GM04504 (cell line): ENCODE results near the gene OR2L3.
"Not testable (repeated sequence)": the region's sequence is repeated elsewhere in the genome, so short reads cannot be mapped to it uniquely, and the experiment has no call there.

Source experiments
- DNase-seq: peaks from one replicate; pipeline ENCODE4 v3.0.0-alpha.2; 2012; ENCODE audit warnings: low read depth

OR2L3 gene, protein sequence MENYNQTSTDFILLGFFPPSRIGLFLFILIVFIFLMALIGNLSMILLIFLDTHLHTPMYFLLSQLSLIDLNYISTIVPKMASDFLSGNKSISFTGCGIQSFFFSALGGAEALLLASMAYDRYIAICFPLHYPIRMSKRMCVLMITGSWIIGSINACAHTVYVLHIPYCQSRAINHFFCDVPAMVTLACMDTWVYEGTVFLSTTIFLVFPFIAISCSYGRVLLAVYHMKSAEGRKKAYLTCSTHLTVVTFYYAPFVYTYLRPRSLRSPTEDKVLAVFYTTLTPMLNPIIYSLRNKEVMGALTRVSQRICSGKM

DNA sequence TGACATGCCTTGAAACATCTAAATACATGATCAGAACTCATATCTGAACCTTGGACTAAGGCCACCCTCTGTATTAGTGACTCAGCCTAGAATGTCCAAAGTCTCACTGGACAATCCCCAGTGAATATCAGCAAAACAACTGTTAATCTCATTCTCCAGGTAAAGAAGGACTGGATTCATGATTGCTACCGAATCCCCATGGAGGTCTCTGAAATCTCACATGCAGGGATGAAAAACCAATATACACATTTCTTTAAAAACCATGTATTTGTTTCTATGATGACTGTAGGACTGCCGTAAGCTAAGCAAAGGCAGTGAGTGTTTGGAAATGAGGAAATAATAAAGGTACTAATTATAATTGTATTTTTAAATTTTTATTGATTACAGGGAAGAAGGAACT, at the start of gene OR2L3:
Gene OR2L3, plus strand, starts transcription at position 301 of the 400 bp plus-strand sequence. CDS start 13,846 bp downstream, outside the sequence.
- DNase-seq, result no peak

DNA sequence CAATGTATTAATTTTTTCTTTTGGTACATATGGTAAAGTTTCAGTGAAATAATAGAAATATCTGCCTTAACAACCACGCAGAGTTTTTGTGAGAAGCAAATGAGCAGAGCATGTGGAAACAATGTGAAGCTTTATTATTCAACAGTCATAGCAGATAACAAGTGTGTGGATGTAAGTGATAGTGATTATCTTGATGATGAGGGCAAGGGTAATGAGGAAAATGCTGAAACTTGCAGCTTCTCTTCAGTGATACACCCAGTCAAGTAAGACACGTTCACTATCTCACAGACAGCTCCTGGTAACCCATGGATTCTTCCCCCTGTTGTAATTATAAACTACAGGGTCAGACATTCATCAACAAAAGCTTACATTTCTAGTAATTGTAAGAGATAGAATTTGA, 47.8 kb upstream of the OR2L3 start:
- DNase-seq, result no peak

DNA sequence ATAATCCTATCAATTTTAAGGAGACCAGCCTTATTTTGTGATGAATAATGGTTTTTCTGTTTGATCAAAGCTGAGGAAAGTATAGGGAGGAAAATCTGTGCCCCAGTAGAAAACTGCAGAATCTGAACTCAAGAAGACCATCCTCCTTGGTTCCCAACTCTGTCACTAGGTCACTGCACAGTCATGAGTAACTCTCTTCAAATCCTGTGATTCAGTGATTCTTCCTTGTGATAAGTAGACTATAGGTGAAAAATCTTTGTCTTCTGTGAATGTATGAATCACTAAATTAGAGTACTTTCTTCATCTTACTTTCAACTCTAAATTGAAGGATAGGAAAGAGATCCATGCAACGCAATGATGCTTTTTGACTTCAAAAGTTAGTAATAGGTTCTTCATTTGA, 46.5 kb upstream of the OR2L3 start:
- no peak for DNase-seq

DNA sequence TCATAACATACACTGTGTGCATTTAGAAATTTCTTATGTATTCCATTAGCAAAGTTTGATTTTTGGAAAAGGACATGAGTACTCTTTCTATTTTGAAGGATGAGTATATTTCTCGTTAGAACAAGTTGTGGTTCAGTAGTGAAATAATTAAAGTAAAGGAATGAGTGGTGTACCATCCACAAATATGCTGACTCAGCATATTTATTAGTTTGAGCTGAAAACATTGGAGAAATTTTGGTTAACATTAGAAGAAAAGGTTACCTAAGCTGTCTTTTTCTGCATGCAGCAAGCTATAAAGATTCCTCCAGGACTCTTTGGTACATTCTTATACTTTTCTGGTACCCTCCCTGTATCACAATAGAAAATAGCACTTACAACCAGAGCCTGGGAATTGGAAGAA, 38.9 kb upstream of the OR2L3 start:
- no peak for DNase-seq

DNA sequence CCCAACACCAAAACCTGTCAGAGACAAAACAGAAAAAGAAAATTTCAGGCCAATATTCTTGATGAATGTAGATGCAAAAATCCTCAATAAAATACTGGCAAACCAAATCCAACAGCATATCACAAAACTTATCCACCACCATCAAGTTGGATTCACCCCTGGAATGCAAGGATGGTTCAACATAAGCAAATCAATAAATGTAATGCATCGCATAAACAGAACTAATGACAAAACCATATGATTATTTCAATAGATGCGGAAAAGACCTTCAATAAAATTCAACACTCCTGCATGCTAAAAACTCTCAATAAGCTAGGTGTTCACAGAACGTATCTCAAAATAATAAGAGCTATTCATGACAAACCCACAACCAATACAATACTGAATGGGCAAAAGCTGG, 37.0 kb upstream of the OR2L3 start:
- no peak for DNase-seq

DNA sequence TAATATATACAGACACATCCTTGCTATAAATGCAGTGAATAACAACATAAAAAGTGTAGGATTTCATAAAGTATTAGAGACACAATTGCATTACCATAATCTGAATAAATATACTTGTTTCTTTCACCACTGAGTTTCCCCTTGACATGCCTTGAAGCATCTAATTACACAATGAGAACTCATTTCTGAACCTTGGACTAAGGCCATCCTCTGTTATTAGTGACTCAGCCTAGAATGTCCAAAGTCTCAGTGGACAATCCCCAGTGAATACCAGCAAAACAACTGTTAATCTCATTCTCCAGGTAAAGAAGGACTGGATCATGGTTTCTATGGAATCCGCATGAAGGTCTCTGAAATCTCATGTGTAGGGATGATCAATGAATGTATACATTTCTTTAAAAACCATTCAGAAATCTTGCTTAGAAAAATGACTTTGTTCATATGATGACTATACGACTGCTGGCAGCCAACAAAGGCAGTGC, 33.4 kb upstream of the OR2L3 start, which contains the start of gene OR2L5:
Gene OR2L5, plus strand, starts transcription at position 432 of the 482 bp plus-strand sequence. CDS start 8,288 bp downstream, outside the sequence.
- no peak for DNase-seq

DNA sequence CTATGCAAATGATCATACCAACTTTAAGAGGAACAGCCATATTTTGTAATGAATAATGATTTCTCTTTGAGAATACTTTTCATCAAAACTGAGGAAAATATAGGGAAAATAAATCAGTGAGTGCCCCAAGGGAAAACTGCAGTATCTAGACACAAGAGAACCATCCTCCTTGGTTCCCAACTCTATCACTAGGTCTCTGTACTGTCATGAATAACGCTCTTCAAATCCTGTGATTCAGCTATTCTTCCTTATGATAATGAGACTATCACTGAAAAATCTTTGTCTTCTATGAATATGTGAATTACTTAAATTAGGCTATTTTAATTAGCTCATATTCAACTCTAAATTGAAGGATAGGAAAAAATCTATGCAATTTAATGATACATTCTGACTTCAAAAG, 30.8 kb upstream of the OR2L3 start:
- no peak for DNase-seq

DNA sequence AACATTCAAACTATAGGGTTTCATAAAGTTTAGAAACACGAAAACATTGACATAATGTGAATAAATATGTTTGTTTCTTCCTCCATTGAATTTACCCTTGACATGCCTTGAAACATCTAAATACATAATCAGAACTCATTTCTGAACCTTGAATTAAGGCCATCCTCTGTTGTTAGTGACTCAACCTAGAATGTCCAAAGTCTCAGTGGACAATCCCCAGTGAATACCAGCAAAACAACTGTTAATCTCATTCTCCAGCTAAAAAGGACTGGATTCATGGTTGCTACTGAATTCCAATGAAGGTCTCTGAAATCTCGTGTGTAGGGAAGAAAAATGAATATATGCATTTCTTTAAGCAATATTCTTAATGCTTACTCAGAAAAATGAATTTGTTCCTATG, 16.9 kb upstream of the OR2L3 start, which contains the start of gene OR2L2:
Gene OR2L2, plus strand, starts transcription at position 301 of the 400 bp plus-strand sequence. CDS start 8,198 bp downstream, outside the sequence.
- no peak for DNase-seq

DNA sequence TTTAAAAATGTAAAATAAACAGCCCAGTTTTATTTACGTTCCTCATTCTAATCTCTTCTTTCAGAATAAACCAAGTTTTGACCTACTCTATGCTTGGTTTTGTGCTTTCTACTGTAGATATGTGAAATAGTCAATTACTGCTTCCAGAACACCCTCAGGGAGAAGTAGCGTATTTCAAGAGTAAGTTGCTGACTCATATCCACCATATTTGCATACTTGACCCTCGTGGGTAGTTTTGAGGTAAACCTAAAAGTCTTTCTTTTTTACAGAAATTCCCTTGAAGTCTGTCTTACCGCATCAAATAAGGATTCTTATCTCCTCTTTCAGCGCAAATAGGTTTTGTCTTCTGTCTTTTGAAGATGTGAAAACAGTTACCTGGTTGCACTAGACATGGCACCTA, 1.4 kb upstream of the OR2L3 start:
- no peak for DNase-seq

DNA sequence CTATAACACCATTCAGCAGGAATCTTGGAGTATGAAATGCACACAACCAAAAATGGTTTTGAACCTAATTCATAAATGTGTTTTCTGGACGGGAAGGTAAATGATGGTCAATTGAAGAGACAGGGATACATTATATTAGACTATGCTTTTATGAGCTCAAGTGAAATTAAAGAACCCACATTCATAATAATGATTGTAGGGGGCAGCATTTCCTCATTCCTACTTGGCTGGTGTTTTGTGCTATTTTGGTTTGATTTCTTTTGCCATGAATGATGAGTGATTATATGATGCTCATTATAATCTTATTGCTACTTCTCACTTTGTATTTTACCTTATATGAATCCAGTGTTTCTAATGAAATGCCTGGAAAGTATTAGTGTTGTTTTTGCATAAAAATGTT, 372 bp downstream of the OR2L3 start:
- DNase-seq, result no peak

DNA sequence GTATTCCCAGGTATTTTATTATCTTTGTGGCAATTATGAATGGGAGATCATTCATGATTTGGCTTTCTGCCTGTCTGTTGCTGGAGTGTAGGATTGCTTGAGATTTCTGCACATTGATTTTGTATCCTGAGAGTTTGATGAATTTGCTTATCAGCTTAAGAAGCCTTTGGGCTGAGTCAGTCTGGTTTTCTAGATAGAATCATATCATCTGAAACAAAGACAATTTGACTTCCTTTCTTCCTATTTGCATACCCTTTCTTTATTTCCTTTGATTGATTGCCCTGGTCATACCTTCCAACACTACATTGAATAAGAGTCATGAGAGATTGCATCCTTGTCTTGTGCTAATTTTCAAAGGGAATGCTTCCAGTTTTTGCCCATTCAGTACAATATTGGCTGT, 8.0 kb downstream of the OR2L3 start:
- no peak for DNase-seq

DNA sequence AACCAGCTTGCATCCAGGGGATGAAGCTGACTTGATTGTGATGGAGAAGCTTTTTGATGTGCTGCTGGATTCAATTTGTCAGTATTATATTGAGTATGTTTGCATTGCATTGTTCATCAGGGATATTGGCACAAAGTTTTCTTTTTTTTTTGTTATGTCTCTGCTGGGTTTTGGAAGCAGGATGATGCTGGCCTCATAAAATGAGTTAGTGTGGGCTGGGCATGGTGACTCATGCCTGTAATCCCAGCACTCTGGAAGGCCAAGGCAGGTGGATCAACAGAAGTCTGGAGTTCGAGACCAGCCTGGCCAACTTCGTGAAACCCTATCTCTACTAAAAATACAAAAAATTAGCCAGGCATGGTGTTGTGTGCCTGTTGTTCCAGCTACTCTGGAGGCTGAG, 8.6 kb downstream of the OR2L3 start:
- DNase-seq, result no peak

DNA sequence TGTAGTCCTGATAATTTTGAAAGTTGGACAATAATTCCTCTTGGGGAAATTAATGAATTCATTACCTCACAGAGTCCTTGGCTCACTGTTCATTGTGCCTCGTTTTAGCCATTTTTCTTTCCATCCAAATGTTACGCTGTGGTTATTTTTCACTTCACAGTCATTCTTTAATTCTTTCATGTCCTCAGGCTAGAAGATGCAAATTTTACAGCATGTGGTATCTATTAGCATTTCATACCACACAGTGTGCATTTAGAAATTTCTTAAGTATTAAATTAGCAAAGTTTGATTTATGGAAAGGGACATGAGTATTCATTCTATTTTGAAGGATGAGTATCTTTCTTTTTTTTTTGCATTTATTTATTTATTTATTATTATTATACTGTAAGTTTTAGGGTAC, 18.4 kb downstream of the OR2L3 start:
- no peak for DNase-seq

DNA sequence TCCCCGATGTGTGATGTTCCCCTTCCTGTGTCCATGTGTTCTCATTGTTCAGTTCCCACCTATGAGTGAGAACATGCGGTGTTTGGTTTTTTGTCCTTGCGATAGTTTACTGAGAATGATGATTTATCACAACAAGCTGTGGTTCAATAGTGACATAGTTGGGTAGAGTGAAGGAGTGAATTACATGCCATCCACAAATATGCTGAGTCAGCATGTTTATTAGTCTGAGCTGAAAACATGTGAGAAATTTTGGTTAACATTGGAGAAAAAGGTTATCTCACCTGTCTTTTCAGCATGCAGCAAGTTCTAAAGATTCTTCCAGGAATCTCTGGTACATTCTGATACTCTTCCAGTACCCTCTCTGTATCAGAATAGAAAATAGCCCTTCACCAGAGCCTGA, 19.0 kb downstream of the OR2L3 start:
- no peak for DNase-seq

DNA sequence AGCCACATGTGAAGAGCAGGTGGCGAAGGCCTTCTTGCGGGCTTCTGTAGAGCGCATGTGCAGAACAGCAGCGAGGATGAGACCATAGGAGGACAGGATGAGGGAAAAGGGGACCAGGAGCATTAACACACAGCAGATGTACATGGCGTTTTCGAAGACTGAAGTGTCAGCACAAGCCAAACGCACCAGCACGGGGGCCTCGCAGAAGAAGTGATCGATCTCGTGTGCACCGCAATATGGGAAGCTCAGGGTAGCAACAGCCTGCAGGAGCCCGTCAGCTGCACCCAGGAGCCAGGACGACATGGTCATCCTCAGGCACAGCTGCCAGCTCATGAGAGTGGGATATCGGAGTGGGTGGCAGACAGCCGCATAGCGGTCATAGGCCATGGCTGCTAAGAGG, 37.2 kb downstream of the OR2L3 start:
- not testable (repeated sequence) for DNase-seq

DNA sequence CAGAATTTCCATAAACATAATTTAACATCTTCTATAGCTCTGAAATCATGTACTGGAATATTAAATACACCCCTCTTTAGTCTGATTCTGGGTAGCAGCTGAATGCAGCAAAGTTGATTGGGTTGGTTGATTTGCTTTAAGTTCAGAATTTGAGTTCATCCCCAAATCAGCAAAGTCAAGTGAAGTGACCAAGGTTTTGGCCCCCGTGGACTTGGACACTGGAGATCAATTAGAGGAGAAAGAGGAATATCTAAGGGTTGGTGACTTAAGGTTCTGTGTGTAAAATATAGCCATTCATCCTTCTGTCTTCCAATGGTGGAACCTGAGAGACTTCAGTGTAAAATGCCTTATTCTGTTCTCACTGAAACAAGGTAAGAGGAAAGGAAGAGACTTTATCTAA, 48.2 kb downstream of the OR2L3 start, which contains the start of gene OR2L13:
Gene OR2L13, plus strand, starts transcription at position 301 of the 400 bp plus-strand sequence. CDS start 4,192 bp downstream, outside the sequence.
- DNase-seq, result no peak

DNA sequence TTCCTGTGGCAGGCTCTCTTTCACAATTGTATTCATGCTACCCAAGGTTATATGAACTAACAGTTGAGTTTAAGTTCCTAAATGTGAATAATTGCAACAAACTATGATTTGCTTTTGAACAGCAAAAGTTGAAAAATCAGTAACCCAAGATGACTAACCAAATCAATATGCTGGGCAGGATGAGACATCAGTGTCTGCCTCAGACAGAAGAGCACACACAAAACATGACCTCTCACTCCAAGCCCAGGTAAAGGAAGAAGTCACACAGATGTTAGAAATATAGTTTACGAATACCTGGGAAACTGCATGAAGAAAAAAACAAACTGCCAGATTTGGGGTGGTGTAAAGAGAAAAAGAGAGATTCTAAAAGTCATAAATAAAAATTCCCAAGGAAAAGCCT, 51.9 kb downstream of the OR2L3 start:
- no peak for DNase-seq

DNA sequence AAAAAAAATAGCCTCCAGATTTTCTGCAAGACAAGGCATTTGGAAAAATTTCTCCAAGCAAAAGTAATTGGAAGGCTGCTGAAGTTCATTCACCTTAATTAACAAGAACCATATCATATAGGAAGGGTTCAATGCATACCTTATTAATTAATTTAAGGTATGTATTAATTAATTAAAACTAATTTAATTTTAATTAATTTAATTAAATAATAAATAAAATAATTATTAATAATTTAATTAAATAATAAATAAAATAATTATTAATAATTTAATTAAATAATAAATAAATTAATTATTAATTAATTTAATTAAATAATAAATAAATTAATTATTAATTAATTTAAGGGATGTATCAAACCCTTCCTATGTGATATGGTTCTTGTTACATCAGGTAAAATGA, 56.2 kb downstream of the OR2L3 start:
- no peak for DNase-seq

DNA sequence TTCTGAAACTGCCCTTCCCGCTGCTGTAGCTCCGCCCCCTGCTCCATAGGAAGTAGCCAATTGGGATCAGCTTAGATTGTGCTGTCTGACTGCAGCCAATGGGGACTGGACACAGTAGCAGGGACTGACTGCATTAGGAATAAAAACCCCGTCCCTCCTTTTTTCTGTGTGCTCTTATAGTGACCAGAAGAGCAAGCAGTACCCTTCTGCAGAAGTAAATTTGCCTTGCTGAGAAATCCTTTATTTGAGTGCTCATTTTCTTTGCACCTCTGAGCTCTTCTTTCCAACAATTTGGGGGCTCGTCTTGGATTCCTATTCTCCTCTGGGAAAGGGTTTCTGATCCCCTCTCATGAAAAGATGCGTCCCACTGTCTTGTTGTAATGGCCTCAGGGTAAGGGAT, 64.5 kb downstream of the OR2L3 start:
- no peak for DNase-seq
